MCF 10A (cell line): Measurements from ENCODE around the gene LRP2. TPM values are rescaled to one million over a fixed set of nuclear protein-coding genes. Genes with fewer than 3 reads are reported as not detected.

ENCODE experiments used
- BruUV-seq: library from RNA; stranded (reverse); fragments of 400-500 nt; replicated peaks from 2 replicates; lab custom pipeline; 2021; lab: Mats Ljungman, UMichigan
- CTCF ChIA-PET: fragments of 300-600 bp; sonication (Branson Sonifier 250); formaldehyde crosslinking; extraction: SDS; loops from one replicate; lab custom pipeline; 2021; ENCODE audit warnings: antibody characterized with exemption, inconsistent platforms; lab: Yijun Ruan, JAX
- POLR2A ChIA-PET: fragments of 300-600, 350-650 bp; sonication (Branson Sonifier 250); formaldehyde crosslinking; extraction: SDS; loops from one replicate; lab custom pipeline; 2020; ENCODE audit warnings: antibody characterized with exemption, inconsistent platforms; lab: Yijun Ruan, JAX
- DNase-seq: peaks from one replicate; pipeline ENCODE4 v3.0.0-alpha.2; 2018; ENCODE audit not compliant: unreplicated experiment
- H3K27ac Mint-ChIP-seq: one replicate; pipeline ENCODE4 v1.8.0; 2022; ENCODE audit warnings: mild to moderate bottlenecking, low read depth, mixed read lengths; ENCODE audit not compliant: unreplicated experiment
- H3K27me3 Mint-ChIP-seq: one replicate; pipeline ENCODE4 v1.8.0; 2022; ENCODE audit warnings: mixed read lengths; ENCODE audit not compliant: insufficient read depth, unreplicated experiment
- H3K36me3 Mint-ChIP-seq: one replicate; pipeline ENCODE4 v1.8.0; 2022; ENCODE audit warnings: mild to moderate bottlenecking, moderate library complexity, mixed read lengths; ENCODE audit not compliant: insufficient read depth, unreplicated experiment
- H3K4me1 Mint-ChIP-seq: one replicate; pipeline ENCODE4 v1.8.0; 2022; ENCODE audit warnings: mixed read lengths; ENCODE audit not compliant: insufficient read depth, unreplicated experiment
- H3K4me3 Mint-ChIP-seq: one replicate; pipeline ENCODE4 v1.8.0; 2022; ENCODE audit warnings: mild to moderate bottlenecking, moderate library complexity, mixed read lengths; ENCODE audit not compliant: unreplicated experiment
- H3K9me3 Mint-ChIP-seq: one replicate; pipeline ENCODE4 v1.8.0; 2022; ENCODE audit warnings: mixed read lengths; ENCODE audit not compliant: unreplicated experiment
- intact Hi-C: fragments of 100-400 bp; cut with micrococcal nuclease; formaldehyde crosslinking; loops from 2 replicates; pipeline ENCODE4 v1.14.1; 2022
- total RNA-seq: library from RNA; stranded (reverse); gene quantifications from 2 replicates; pipeline ENCODE4 v1.2.3, GENCODE V29; 2022
- TF ChIP-seq, protein P1 (sequence below): fragments of 200-600 bp; IDR thresholded peaks from one replicate; pipeline ENCODE4 v1.8.0; 2022; ENCODE audit warnings: antibody characterized with exemption, mild to moderate bottlenecking; ENCODE audit not compliant: unreplicated experiment

The LRP2 gene
- total RNA-seq, 1 experiment from 2014 or later: 0.07 TPM

DNA sequence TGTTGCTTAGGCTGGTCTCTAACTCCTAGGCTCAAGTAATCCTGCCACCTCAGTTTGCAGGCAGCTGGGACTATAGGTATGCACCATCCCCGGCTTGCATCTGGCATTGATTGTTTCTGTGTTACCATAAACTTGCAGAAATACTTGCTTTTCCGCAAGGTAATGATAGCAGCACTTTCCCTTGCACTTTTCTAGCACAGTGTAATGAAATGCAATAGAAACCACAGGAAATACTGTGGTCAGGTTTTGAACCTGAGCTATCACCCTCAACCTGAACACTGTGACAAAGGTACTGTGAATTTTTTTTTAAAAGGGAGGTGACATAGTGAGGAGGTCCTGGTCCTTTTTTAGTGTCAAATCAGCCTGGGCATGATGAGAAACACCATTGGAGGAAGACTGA is 254.7 kb downstream of the LRP2 start:
- H3K4me3 Mint-ChIP-seq: no peak overlapping the region
- no TSS peak for BruUV-seq

DNA sequence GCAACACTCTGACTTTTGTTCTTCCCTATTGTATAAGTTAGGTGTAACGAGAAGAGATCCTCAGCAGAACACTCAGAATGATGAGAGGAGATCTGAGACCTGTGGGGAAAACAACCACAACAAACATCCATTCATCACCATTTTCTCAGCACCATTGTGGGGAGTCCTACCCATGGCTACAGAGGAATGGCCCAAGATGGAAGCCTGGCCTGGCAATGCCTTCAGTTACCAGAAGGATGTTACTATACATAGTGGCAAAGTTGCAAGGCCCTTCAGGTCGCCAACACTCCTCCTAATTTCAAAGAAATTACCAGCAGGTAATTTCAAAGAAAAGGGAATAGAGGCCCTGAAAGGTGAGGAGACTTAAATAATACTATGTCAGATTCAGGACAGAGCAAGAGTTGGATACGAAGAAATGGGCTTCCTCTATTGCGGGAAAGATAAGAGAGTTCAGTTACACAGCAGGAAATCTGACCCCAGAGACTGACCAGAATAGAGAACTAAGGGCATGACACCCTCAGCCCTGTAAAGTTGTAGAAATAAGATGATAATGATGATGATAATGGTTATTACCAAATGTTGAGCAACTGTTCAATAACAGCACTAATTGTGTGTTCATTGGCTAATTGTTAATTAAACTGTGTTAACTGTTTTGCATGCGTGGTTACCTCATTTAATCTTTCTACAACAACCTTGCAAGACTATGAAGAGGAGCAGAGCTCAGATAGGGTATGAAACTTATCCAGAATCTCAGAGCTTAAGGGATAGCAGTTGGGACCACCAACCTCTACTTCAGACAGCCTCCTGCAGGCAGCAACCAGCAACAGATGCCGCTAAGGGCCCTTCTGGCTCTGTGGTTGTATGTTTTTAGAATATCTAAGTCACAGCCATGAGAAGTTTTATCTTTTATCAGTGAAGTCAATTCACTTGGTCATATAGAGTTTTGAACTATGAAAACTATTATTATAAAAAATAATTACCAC is 255.5 kb downstream of the LRP2 start:
- ChIA-PET CTCF (interaction anchor here (0.6 to 15.3 kb wide), 11 partner anchors 9 to 171 kb away, joined by 3 to 143 read pairs (median 5); no protein-coding TSS in a partner anchor), POLR2A (interaction anchor here (0.5 to 1.1 kb wide), 3 partner anchors 10 to 115 kb away, joined by 3 read pairs; no protein-coding TSS in a partner anchor)
- H3K4me1 Mint-ChIP-seq: no peaks in the 10 kb centered on the region
- no peaks in the 10 kb centered on the region for H3K36me3 Mint-ChIP-seq
- BruUV-seq: no TSS peak
- no peaks in the 10 kb centered on the region for H3K9me3 Mint-ChIP-seq
- no peak overlapping the region for H3K4me3 Mint-ChIP-seq
- TF ChIP-seq, protein P1, sequence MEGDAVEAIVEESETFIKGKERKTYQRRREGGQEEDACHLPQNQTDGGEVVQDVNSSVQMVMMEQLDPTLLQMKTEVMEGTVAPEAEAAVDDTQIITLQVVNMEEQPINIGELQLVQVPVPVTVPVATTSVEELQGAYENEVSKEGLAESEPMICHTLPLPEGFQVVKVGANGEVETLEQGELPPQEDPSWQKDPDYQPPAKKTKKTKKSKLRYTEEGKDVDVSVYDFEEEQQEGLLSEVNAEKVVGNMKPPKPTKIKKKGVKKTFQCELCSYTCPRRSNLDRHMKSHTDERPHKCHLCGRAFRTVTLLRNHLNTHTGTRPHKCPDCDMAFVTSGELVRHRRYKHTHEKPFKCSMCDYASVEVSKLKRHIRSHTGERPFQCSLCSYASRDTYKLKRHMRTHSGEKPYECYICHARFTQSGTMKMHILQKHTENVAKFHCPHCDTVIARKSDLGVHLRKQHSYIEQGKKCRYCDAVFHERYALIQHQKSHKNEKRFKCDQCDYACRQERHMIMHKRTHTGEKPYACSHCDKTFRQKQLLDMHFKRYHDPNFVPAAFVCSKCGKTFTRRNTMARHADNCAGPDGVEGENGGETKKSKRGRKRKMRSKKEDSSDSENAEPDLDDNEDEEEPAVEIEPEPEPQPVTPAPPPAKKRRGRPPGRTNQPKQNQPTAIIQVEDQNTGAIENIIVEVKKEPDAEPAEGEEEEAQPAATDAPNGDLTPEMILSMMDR: no peak
- no peak for DNase-seq
- H3K27me3 Mint-ChIP-seq: no peaks in the 10 kb centered on the region
- intact Hi-C loops: no loop called here
- no peak overlapping the region for H3K27ac Mint-ChIP-seq

More for the DNA sequence above, 254.7 kb downstream of the LRP2 start:
- TF ChIP-seq, protein P1: no peak
- Mint-ChIP-seq H3K36me3 (no peaks in the 10 kb centered on the region), H3K4me1 (no peaks in the 10 kb centered on the region), H3K27me3 (no peaks in the 10 kb centered on the region), H3K27ac (no peak overlapping the region), H3K9me3 (no peaks in the 10 kb centered on the region)
- no peak for DNase-seq
- ChIA-PET CTCF (interaction anchor here (0.6 to 15.3 kb wide), 9 partner anchors 10 to 192 kb away, joined by 3 to 143 read pairs (median 5); no protein-coding TSS in a partner anchor), POLR2A (interaction anchor here (0.5 to 1.1 kb wide), 2 partner anchors 11 to 115 kb away, joined by 3 read pairs; no protein-coding TSS in a partner anchor)
- intact Hi-C loops: no loop called here

DNA sequence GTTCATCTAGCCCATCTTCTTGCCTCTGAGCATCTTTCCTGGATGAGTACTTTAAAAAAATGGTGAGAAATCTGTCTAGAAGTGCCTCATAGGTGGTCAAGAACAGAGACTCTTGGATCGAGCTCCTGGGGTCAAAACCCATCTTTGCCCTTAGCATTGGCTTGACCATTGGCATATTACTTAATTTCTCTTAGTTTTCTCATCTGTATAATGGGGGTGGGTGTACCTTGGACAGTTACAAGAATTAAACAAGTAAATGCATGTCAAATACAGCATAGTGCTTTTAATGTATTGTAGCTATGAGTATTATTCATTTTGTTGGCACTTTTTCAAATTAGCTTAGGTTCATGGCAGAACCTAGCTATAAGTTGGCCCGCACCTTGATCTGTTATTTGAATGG is 256.2 kb downstream of the LRP2 start:
- POLR2A ChIA-PET: interaction anchor here (0.6 kb wide), 1 partner anchor 112 kb away, joined by 3 read pairs; no protein-coding TSS in a partner anchor
- TF ChIP-seq, protein P1: no peak
- Mint-ChIP-seq H3K4me1 (no peaks in the 10 kb centered on the region), H3K27ac (no peak overlapping the region), H3K36me3 (no peaks in the 10 kb centered on the region), H3K27me3 (no peaks in the 10 kb centered on the region), H3K4me3 (no peak overlapping the region), H3K9me3 (no peaks in the 10 kb centered on the region)
- intact Hi-C loops: no loop called here
- no TSS peak for BruUV-seq
- DNase-seq: no peak
- CTCF ChIA-PET: interaction anchor here (0.5 to 4.9 kb wide), 7 partner anchors 11 to 945 kb away, joined by 3 to 35 read pairs (median 3); no protein-coding TSS in a partner anchor

DNA sequence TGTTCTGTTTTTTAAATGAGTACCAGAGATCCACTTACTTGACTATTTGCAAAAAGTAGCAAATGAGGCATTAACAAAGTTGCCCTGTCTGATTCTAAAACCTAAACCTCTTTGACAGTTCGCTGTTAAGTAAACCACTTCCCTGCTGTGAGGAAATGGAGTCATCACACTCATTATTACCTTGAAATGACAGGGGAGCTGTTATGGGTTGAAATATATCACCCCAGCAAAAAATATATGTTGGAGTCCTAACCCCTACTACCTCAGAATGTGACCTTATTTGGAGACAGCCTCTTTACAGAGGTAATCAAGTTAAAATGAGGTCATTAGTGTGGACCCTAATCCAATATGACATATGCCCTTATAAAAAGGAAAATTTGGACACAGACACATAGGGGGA is 256.9 kb downstream of the LRP2 start:
- no peak overlapping the region for H3K27ac Mint-ChIP-seq
- H3K27me3 Mint-ChIP-seq: no peaks in the 10 kb centered on the region
- no peak overlapping the region for H3K4me3 Mint-ChIP-seq
- BruUV-seq: no TSS peak
- CTCF ChIA-PET: interaction anchor here (0.5 to 1.2 kb wide), 5 partner anchors 10 to 946 kb away, joined by 3 to 5 read pairs (median 3); no protein-coding TSS in a partner anchor
- no peaks in the 10 kb centered on the region for H3K4me1 Mint-ChIP-seq
- TF ChIP-seq, protein P1: no peak
- DNase-seq: no peak
- POLR2A ChIA-PET: no interaction called here
- no peaks in the 10 kb centered on the region for H3K36me3 Mint-ChIP-seq
- H3K9me3 Mint-ChIP-seq: no peaks in the 10 kb centered on the region
- intact Hi-C loops: no loop called here
